Endodermal cell (in vitro differentiated cells): ENCODE data around the gene SEC61A2. TPM values are rescaled to one million over a fixed set of nuclear protein-coding genes. Genes with fewer than 3 reads are reported as not detected.

Experiments
- DNase-seq: peaks from one replicate; pipeline ENCODE4 v3.0.0-alpha.2; 2017
- H3K27ac ChIP-seq: 2 replicates; pipeline ENCODE4 v1.5.1; 2013; ENCODE audit warnings: mild to moderate bottlenecking, low read depth, low read length, moderate library complexity
- H3K27me3 ChIP-seq: 2 replicates; pipeline ENCODE4 v1.6.1; 2013; ENCODE audit warnings: mild to moderate bottlenecking, low read length, moderate library complexity; ENCODE audit not compliant: insufficient read depth, control insufficient read depth, poor library complexity, severe bottlenecking
- H3K36me3 ChIP-seq: 2 replicates; pipeline ENCODE4 v1.7.0; 2013; ENCODE audit warnings: mild to moderate bottlenecking, low read length, moderate library complexity; ENCODE audit not compliant: control insufficient read depth, insufficient read depth
- H3K4me1 ChIP-seq: one replicate; pipeline ENCODE4 v1.7.0; 2013; ENCODE audit warnings: low read length; ENCODE audit not compliant: control insufficient read depth, insufficient read depth
- H3K4me3 ChIP-seq: 2 replicates; pipeline ENCODE4 v1.5.1; 2013; ENCODE audit warnings: mild to moderate bottlenecking, low read length, moderate library complexity
- H3K9ac ChIP-seq: 2 replicates; pipeline ENCODE4 v1.6.1; 2013; ENCODE audit warnings: mild to moderate bottlenecking, low read length, moderate library complexity; ENCODE audit not compliant: poor library complexity, severe bottlenecking; ENCODE audit errors: extremely low read depth
- H3K9me3 ChIP-seq: 2 replicates; pipeline ENCODE4 v1.6.1; 2013; ENCODE audit warnings: mild to moderate bottlenecking, low read length, moderate library complexity; ENCODE audit not compliant: control insufficient read depth
- H3K27ac Mint-ChIP-seq: 2 replicates; pipeline ENCODE4 v1.8.0; 2020; ENCODE audit warnings: mixed read lengths
- H3K27me3 Mint-ChIP-seq: 2 replicates; pipeline ENCODE4 v1.8.0; 2021; ENCODE audit warnings: mild to moderate bottlenecking, mixed read lengths; ENCODE audit not compliant: insufficient read depth
- H3K36me3 Mint-ChIP-seq: 2 replicates; pipeline ENCODE4 v1.8.0; 2020; ENCODE audit warnings: low read depth, mixed read lengths
- H3K4me1 Mint-ChIP-seq: 2 replicates; pipeline ENCODE4 v1.8.0; 2020; ENCODE audit warnings: mixed read lengths
- H3K4me3 Mint-ChIP-seq: 2 replicates; pipeline ENCODE4 v1.8.0; 2020; ENCODE audit warnings: mild to moderate bottlenecking, moderate library complexity, mixed read lengths
- H3K9me3 Mint-ChIP-seq: 2 replicates; pipeline ENCODE4 v1.8.0; 2020; ENCODE audit warnings: mild to moderate bottlenecking, mixed read lengths
- CTCF ChIP-seq: fragments of 200-600 bp; sonication (generic); conservative IDR thresholded peaks from 2 replicates; pipeline ENCODE4 v1.5.0; 2021; ENCODE audit warnings: antibody characterized with exemption, mild to moderate bottlenecking
- WGBS, 2 experiments: methylation state at CpG; one replicate each; pipeline versions ENCODE4 v1.1.5 to v1.1.7; 2013; ENCODE audit warnings: missing lambda C conversion rate in 2 of 2, mixed read lengths in 1 of 2; ENCODE audit not compliant: insufficient coverage in 1 of 2, insufficient read length in 1 of 2; 5-methylcytosine and 5-hydroxymethylcytosine counted together
- total RNA-seq, 2 donors: library from RNA; stranded (reverse); fragmentation: NEBNext Ultra II Directional in 1 of 2; extraction: Animal tissue kit (Norgen Biotek cat#: 25700) in 1 of 2; gene quantifications; 2 replicates in 1 of 2; 3 replicates in 1 of 2; pipeline ENCODE4 v1.2.1, GENCODE V29; 2021

Gene SEC61A2
- total RNA-seq, 2 donors from 2014 or later = 24.4 to 40.5 TPM

- Mint-ChIP-seq H3K27ac (no peak overlapping the region), H3K36me3 (peaks cover 60% of the 10 kb centered on the region), H3K9me3 (no peaks in the 10 kb centered on the region), H3K27me3 (no peaks in the 10 kb centered on the region), H3K4me3 (no peak overlapping the region), H3K4me1 (no peaks in the 10 kb centered on the region)
- Histone ChIP-seq H3K4me3 (no peak overlapping the region), H3K9me3 (no peaks in the 10 kb centered on the region), H3K36me3 (peaks cover 70% of the 10 kb centered on the region), H3K27me3 (no peaks in the 10 kb centered on the region), H3K27ac (no peak overlapping the region), H3K9ac (no peak overlapping the region), H3K4me1 (no peaks in the 10 kb centered on the region)
- TF ChIP-seq CTCF = no peak
- DNase-seq = no peak
- WGBS, 2 experiments = 92 to 95% methylated on average over 3 to 5 of the region's 5 CpGs
Measured at GRCh38 chr10:12160664-12161063, 31.2 kb downstream of the SEC61A2 start.

DNA sequence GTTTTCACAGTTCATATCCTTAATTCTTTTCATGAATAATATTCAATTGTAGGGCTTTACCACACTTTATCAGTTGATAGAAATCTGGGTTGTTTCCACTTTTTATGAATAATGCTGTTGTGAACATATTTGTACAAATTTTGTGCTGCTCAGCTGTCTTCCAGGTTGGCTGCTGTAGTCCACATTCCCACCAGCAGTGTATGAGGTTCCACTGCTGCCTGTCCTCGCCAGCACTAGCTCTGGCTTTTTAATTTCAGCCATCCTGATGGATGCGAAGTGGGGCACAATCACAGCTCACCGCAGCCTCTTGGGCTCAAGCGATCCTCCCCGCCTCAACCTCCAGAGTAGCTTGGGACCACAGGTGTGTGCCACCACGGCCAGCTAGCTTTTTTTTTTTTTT, 33.5 kb downstream of the SEC61A2 start:
- Histone ChIP-seq H3K9ac (no peak overlapping the region), H3K4me1 (no peaks in the 10 kb centered on the region), H3K36me3 (peaks cover 74% of the 10 kb centered on the region), H3K27me3 (no peaks in the 10 kb centered on the region), H3K4me3 (no peak overlapping the region), H3K9me3 (no peaks in the 10 kb centered on the region), H3K27ac (no peak overlapping the region)
- H3K27me3 Mint-ChIP-seq = no peaks in the 10 kb centered on the region
- H3K36me3 Mint-ChIP-seq = peaks cover 66% of the 10 kb centered on the region
- TF ChIP-seq CTCF = peak; percentile 16
- H3K9me3 Mint-ChIP-seq = no peaks in the 10 kb centered on the region
- DNase-seq = no peak
- H3K4me1 Mint-ChIP-seq = no peaks in the 10 kb centered on the region
- no peak overlapping the region for H3K4me3 Mint-ChIP-seq
- 96 to 100% methylated on average over 1 to 6 of the region's 6 CpGs for WGBS, 2 experiments
- H3K27ac Mint-ChIP-seq = no peak overlapping the region

DNA sequence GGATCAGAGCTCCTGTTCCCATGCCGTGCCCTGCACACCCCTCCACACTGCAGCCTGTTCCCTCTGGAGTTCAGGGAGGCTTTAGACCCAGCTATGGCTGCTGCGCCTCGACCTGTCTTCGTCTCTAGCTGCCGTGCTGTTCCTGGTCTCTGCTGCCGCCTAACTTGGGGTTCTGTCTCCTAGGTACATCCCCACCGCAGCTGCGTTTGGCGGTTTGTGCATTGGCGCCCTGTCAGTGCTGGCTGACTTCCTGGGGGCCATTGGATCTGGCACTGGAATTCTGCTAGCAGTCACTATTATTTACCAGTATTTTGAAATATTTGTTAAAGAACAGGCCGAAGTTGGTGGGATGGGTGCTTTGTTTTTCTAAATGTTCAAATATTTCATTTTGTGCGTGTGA, 34.6 kb downstream of the SEC61A2 start:
- H3K9ac ChIP-seq = no peak overlapping the region
- no peaks in the 10 kb centered on the region for H3K4me1 ChIP-seq
- Mint-ChIP-seq H3K27me3 (no peaks in the 10 kb centered on the region), H3K36me3 (peaks cover 59% of the 10 kb centered on the region), H3K27ac (peak overlapping the region; percentile 64), H3K9me3 (no peaks in the 10 kb centered on the region), H3K4me3 (no peak overlapping the region), H3K4me1 (no peaks in the 10 kb centered on the region)
- H3K27me3 ChIP-seq = no peaks in the 10 kb centered on the region
- H3K4me3 ChIP-seq = no peak overlapping the region
- no peak for TF ChIP-seq CTCF
- DNase-seq = no peak
- H3K27ac ChIP-seq = no peak overlapping the region
- no peaks in the 10 kb centered on the region for H3K9me3 ChIP-seq
- H3K36me3 ChIP-seq = peaks cover 72% of the 10 kb centered on the region
- WGBS, 2 experiments = 93 to 97% methylated on average over 11 to 12 of the region's 12 CpGs
